HUES48 (cell line): Measurements from ENCODE around the gene KDM1A.

Experiments
- H3K27ac ChIP-seq: one replicate; pipeline ENCODE4 v1.7.0; 2013; ENCODE audit warnings: low read depth, low read length, inconsistent platforms
- H3K27me3 ChIP-seq: 2 replicates; pipeline ENCODE4 v1.6.1; 2013; ENCODE audit warnings: mild to moderate bottlenecking, low read length; ENCODE audit not compliant: control insufficient read depth, insufficient read depth
- H3K36me3 ChIP-seq: 2 replicates; pipeline ENCODE4 v1.6.1; 2013; ENCODE audit warnings: low read length; ENCODE audit not compliant: control insufficient read depth, insufficient read depth
- H3K4me1 ChIP-seq: 2 replicates; pipeline ENCODE4 v1.6.1; 2013; ENCODE audit warnings: mild to moderate bottlenecking, low read length; ENCODE audit not compliant: control insufficient read depth, insufficient read depth
- H3K4me3 ChIP-seq: 2 replicates; pipeline ENCODE4 v1.5.1; 2013; ENCODE audit warnings: mild to moderate bottlenecking, low read depth, low read length
- H3K9ac ChIP-seq: 2 replicates; pipeline ENCODE4 v1.6.1; 2013; ENCODE audit warnings: mild to moderate bottlenecking, low read depth, low read length, moderate library complexity
- H3K9me3 ChIP-seq: 2 replicates; pipeline ENCODE4 v1.6.1; 2013; ENCODE audit warnings: low read length; ENCODE audit not compliant: control insufficient read depth, insufficient read depth

Gene KDM1A

DNA sequence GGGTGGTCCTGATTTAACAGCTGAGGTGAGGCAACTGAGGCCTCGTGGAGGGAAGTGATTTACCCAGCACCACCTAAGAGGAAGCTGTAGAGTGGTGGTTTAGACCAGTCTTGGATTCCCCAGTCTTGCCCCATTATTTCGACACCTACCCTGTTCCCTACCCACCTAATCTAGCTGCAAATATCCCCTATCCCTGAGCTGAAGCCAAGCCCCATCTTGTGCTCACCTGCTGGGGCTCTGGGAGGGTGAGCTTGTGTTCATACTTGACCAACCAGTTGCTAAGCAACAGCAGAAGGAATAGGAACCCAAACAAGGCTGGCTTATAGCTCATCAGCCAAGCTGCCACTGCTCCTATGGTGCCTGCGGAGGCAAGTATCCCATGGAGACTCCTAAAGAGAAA, 5.6 kb upstream of the KDM1A start:
- no peaks in the 10 kb centered on the region for H3K9me3 ChIP-seq
- peak overlapping the region; percentile 9 for H3K27ac ChIP-seq

DNA sequence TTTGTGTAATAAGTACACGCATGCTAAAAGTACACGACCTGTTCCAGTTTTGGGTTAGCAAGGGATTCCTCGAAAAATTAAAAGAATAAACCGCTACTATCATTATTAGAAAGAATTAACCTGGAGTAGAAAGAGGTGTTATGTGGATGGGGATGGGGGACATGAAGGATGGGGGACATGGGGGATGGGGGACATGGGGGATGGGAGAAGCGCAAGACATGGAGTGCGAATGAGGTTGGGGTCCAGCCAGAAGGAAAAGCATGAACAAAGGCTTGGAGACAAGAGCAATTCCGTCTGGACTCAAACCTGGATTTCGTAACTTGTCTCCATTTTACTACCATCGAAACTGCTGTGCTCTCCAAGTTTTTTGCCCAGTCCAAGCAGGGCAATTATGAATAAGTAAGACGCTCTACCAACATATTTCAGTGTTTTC, 591 bp upstream of the KDM1A start:
- H3K9ac ChIP-seq: peak overlapping the region; percentile 89
- H3K4me3 ChIP-seq: peak overlapping the region; percentile 99
- 0 out of 2 replicates have a peak, but pooled peaks cover 9% of the 10 kb centered on the region for H3K9me3 ChIP-seq
- H3K27ac ChIP-seq: peak overlapping the region; percentile 93
- peaks cover 7% of the 10 kb centered on the region for H3K4me1 ChIP-seq
- no peaks in the 10 kb centered on the region; the same call in 1 of the 2 replicates for H3K36me3 ChIP-seq
- H3K27me3 ChIP-seq: no peaks in the 10 kb centered on the region

More for the DNA sequence above, 5.6 kb upstream of the KDM1A start:
- Histone ChIP-seq H3K4me3 (no peak overlapping the region), H3K9ac (no peak overlapping the region), H3K27me3 (no peaks in the 10 kb centered on the region), H3K4me1 (peaks cover 7% of the 10 kb centered on the region), H3K36me3 (no peaks in the 10 kb centered on the region)

DNA sequence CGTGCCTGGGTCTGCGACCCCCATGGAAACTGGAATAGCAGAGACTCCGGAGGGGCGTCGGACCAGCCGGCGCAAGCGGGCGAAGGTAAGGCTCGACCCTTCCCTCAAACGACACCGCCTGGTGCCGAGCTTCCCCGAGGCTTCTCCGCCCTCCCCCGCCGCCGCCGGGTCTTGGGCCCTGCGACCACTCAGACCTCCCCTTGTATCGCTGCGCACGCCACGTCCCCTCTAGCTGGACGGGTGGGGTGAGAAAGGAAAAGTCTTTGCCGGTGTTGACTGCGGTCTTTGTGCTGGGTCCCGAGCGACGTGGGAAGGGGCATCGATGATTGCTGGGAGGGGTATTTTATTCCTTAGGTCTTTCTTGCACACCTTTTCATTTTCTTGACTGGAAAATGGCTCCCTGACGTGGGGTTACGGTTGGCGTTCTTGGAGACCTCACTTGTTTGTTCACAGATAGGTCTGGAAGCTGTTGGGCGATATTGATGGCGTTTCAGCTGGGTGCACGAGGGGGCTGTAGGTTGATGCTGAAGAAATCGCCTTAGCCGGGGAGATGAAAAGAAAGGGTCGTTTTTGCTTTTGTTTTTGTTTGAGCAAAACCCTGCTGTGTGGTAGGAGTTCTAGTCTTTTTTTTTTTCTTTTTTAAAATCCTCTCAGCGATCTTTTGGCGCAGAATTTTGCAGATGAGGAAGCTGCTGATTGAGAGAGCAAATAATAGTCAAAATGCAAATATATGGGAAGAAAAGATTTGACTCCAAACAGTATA, 776 bp downstream of the KDM1A start:
- Histone ChIP-seq H3K36me3 (no peaks in the 10 kb centered on the region; the same call in 1 of the 2 replicates), H3K4me3 (peak overlapping the region; percentile 99)

DNA sequence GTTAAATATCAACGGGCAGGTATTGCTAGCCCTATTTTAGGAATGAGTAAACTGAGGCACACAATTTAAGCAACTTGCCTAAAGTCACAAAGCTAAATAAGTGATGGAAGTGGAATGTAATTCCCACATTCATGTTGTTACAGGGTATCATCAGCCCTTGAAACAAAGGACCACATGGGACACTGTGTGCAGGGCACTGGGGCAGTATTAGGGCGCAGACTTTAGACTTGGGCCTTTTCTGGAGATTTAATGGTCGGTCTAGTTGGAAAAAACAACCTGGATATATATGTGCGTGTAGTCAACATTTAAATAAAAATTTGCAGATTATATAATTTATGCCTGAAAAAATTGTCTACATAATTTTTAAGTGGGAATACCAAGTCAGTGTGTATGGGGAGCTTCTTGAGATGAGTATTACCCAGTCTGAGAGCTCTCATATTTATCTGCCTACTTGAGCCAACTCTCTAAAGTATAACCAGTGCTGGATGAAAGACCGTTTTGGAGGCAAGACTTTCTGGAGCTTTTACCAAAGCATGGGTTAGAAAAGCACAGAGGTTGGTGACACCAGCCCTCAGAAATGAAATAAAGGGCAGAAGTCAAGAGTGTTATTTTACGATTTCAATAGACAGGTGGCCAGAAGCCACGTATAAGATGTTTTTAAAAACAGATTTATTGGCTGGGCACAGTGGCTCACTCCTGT, 1.6 kb downstream of the KDM1A start:
- H3K36me3 ChIP-seq: no peaks in the 10 kb centered on the region; the same call in 1 of the 2 replicates
- peaks cover 3% of the 10 kb centered on the region; the same call in 1 of the 2 replicates for H3K4me1 ChIP-seq
- H3K9me3 ChIP-seq: 0 out of 2 replicates have a peak, but pooled peaks cover 9% of the 10 kb centered on the region
- peak overlapping the region; percentile 99 for H3K4me3 ChIP-seq
- H3K9ac ChIP-seq: peak overlapping the region; percentile 89
- H3K27me3 ChIP-seq: no peaks in the 10 kb centered on the region
- H3K27ac ChIP-seq: peak overlapping the region; percentile 93

More for the DNA sequence above, 776 bp downstream of the KDM1A start:
- Histone ChIP-seq H3K9me3 (0 out of 2 replicates have a peak, but pooled peaks cover 9% of the 10 kb centered on the region), H3K27me3 (no peaks in the 10 kb centered on the region), H3K27ac (peak overlapping the region; percentile 93), H3K9ac (peak overlapping the region; percentile 89), H3K4me1 (peaks cover 3% of the 10 kb centered on the region; the same call in 1 of the 2 replicates)

DNA sequence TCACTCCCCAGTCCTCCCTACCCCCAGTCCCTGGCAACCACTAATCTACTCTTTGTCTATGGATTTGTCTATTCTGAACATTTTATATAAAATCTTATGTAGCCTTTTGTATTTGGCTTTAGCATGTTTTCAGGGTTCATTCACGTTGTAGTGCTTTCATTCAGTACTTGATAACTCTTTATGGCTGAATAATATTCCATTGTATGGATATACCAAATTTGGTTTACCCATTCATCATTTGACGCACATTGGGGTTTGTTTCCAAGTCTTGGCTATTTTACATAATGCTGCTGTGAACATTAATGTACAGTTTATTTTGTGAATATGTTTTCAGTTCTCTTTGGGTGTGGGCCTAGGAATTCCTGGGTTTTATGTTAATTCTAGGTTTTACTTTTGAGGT, 2.6 kb downstream of the KDM1A start:
- 0 out of 2 replicates have a peak, but pooled peaks cover 9% of the 10 kb centered on the region for H3K9me3 ChIP-seq
- H3K36me3 ChIP-seq: no peaks in the 10 kb centered on the region; the same call in 1 of the 2 replicates
- H3K4me3 ChIP-seq: peak overlapping the region; percentile 99; the same call in 1 of the 2 replicates
- H3K4me1 ChIP-seq: peaks cover 6% of the 10 kb centered on the region; the same call in 1 of the 2 replicates
- H3K9ac ChIP-seq: no peak overlapping the region
- H3K27ac ChIP-seq: no peak overlapping the region
- no peaks in the 10 kb centered on the region for H3K27me3 ChIP-seq

DNA sequence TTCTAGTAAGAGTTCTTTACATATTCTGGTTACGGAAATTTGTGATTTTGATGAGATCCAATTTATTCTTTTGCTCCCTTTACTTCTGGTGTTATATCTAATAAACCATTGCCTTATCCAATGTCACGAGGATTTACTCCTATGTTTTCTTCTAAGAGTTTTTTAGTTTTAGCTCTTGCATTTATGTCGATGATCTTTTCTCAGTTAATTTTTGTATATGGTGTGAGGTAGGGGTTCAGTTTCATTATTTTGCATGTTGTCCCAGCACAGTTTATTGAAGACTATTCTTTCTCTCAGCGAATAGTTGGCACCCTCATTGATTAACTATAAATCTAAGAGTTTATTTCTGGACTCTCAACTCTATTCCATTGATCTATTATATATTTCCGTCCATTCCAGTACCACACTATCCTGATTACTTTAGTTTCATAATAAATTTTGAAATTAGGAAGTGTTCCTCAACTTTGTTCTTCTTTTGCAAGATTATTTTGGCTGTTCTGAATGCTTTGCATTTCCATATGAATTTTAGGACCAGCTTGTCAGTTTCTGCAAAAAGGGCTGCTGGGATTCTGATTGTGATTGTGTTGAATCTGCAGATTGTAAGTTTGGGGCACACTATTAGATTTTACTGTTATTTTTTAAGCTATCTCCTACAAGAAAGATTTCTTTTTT, 4.0 kb downstream of the KDM1A start:
- Histone ChIP-seq H3K27ac (no peak overlapping the region), H3K4me1 (peaks cover 9% of the 10 kb centered on the region), H3K27me3 (no peaks in the 10 kb centered on the region), H3K4me3 (no peak overlapping the region), H3K9me3 (0 out of 2 replicates have a peak, but pooled peaks cover 9% of the 10 kb centered on the region), H3K36me3 (no peaks in the 10 kb centered on the region; the same call in 1 of the 2 replicates), H3K9ac (no peak overlapping the region)

DNA sequence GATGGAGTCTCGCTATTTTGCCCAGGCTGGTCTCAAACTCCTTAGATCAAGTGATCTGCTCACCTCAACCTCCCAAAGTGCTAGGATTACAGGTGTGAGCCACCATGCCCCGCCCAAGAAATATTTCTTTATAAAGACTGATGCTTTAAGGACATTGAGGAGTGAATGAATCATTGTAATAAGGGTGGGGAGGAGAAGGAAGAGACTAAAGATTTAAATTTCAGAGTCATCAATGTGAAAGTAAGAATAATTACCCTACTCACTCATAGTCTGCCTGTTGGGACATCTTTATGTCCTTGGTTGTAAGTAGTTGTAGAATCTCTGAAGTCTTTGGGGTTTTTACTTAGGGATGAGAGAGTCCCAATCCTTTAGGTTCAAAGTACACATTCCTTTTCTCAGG, 7.3 kb downstream of the KDM1A start:
- Histone ChIP-seq H3K4me3 (no peak overlapping the region), H3K9ac (no peak overlapping the region), H3K4me1 (peaks cover 7% of the 10 kb centered on the region), H3K27ac (no peak overlapping the region), H3K36me3 (peaks cover 5% of the 10 kb centered on the region), H3K27me3 (no peaks in the 10 kb centered on the region), H3K9me3 (0 out of 2 replicates have a peak, but pooled peaks cover 9% of the 10 kb centered on the region)

DNA sequence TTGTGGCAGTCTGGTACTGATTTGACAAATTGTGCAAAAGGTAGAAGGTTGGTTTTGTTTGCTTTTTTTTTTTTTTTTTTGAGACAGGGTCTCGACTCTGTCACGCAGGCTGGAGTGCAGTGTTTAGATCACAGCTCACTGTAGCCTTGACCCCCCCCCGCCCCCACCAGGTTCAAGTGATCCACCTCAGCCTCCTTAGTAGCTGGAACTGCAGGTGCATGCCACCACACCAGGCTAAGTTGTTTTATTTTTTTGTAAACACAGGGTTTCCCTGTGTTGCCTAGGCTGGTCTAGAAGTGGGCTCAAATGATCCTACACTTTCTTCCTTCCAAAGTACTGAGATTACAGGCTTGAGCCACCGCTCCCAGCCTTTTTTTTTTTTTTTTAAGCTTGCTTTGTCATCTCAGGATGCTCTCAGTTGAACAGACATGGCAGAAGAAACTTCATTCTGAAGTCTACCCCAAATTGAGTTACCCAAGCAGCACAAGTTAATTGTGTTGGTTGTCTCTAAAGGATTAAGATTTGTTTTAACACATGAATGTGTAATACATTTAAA, 8.2 kb downstream of the KDM1A start:
- Histone ChIP-seq H3K9ac (no peak overlapping the region), H3K4me3 (no peak overlapping the region), H3K27me3 (no peaks in the 10 kb centered on the region), H3K9me3 (0 out of 2 replicates have a peak, but pooled peaks cover 5% of the 10 kb centered on the region), H3K27ac (no peak overlapping the region), H3K4me1 (peaks cover 7% of the 10 kb centered on the region), H3K36me3 (peaks cover 5% of the 10 kb centered on the region)

DNA sequence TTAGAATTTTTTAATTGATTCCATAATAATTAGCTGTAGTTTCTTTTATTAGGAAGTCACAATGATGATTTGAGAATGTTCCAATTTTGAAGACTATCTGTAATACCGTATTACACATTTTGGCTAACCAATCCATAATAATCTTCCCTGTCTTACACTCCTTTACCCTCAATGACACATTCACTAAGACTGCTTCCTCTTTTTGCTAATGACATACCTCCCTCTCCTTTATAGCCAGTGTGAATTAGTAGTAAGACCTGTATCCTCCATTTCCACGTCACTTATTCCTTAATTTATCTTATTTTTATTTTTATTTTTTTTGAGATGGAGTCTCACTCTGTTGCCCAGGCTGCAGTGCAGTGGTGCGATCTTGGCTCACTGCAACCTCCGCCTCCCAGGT, 10.1 kb downstream of the KDM1A start:
- no peak overlapping the region for H3K9ac ChIP-seq
- peaks cover 7% of the 10 kb centered on the region for H3K4me1 ChIP-seq
- H3K4me3 ChIP-seq: no peak overlapping the region
- no peaks in the 10 kb centered on the region for H3K27me3 ChIP-seq
- H3K27ac ChIP-seq: no peak overlapping the region
- peaks cover 5% of the 10 kb centered on the region for H3K36me3 ChIP-seq
- H3K9me3 ChIP-seq: no peaks in the 10 kb centered on the region

DNA sequence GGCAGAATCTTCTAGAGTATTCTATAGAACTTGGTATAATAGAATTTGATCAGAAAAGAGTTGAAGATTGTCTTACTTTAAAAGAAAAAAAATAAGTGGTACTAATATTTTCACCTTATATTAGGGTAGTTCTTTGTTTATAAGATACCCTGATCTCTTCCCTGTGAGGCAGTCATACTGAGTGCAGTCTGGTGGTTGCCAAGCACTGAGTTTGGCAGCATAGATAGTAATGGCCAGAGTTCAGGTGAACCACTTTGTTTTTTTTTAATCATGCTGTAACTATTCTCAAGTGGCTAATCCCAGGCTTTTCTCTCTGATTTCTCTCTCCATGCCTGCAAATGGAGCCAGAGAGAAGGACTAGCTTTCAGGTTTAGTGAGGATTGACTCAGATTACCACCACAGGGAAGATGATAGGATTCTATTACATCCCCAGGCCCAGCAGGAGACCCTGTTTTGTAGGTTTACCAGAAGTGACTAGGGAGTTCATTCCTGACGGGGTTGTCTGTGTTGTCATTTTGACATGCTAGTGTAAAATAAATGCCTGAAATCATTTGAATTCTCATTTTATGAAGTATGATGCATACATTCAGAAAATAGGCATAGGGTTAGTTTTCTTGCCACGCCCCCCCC, 16.7 kb downstream of the KDM1A start:
- H3K9ac ChIP-seq: no peak overlapping the region
- no peaks in the 10 kb centered on the region for H3K9me3 ChIP-seq
- H3K27ac ChIP-seq: peak overlapping the region; percentile 26
- peaks cover 31% of the 10 kb centered on the region for H3K4me1 ChIP-seq
- H3K4me3 ChIP-seq: no peak overlapping the region
- H3K27me3 ChIP-seq: no peaks in the 10 kb centered on the region
- 0 out of 2 replicates have a peak, but pooled peaks cover 3% of the 10 kb centered on the region for H3K36me3 ChIP-seq
